K562 (cell line): ENCODE results near the gene AGO3. TPM values are rescaled to one million over a fixed set of nuclear protein-coding genes. Genes with fewer than 3 reads are reported as not detected.

Experiments
- ARHGAP35 ChIP-seq: fragments of 450-650 bp; IDR thresholded peaks from 2 replicates; pipeline ENCODE4 v1.6.1; 2018; ENCODE audit not compliant: partially characterized antibody
- ARID4B ChIP-seq: sonication (generic); formaldehyde crosslinking; IDR thresholded peaks from 2 replicates; pipeline ENCODE4 v1.8.0; 2022; ENCODE audit warnings: mild to moderate bottlenecking, missing genetic modification reagents
- ATF1 ChIP-seq, 2 experiments: fragments of 450-650 bp in 1 of 2; IDR thresholded peaks; 2 replicates each; pipeline ENCODE4 v1.6.1; 2016; ENCODE audit warnings: missing compliant biosample characterization in 1 of 2, missing genetic modification characterization in 1 of 2
- BHLHE40 ChIP-seq: IDR thresholded peaks from 2 replicates; pipeline ENCODE4 v1.6.1; 2011; ENCODE audit warnings: low read length, improper control_type of control experiment
- CHD2 ChIP-seq: IDR thresholded peaks from 2 replicates; pipeline ENCODE4 v1.6.1; 2011; ENCODE audit warnings: low read depth, low read length
- CTBP1 ChIP-seq: fragments of 450-650 bp; IDR thresholded peaks from 2 replicates; pipeline ENCODE4 v1.6.1; 2016; ENCODE audit warnings: borderline replicate concordance
- E2F5 ChIP-seq: sonication (generic); formaldehyde crosslinking; IDR thresholded peaks from 2 replicates; pipeline ENCODE4 v1.8.0; 2022; ENCODE audit warnings: mild to moderate bottlenecking, missing genetic modification reagents
- ESRRA ChIP-seq: fragments of 450-650 bp; IDR thresholded peaks from 2 replicates; pipeline ENCODE4 v1.6.1; 2014; ENCODE audit warnings: low read depth, mild to moderate bottlenecking, moderate library complexity, borderline replicate concordance
- FOXP1 ChIP-seq: sonication (generic); formaldehyde crosslinking; IDR thresholded peaks from 2 replicates; pipeline ENCODE4 v1.8.0; 2022; ENCODE audit warnings: mild to moderate bottlenecking, missing genetic modification reagents
- JUN ChIP-seq, 2 experiments: sonication (generic) in 1 of 2; formaldehyde crosslinking in 1 of 2; IDR thresholded peaks; 2 replicates each; pipeline versions ENCODE4 v1.6.1 to v1.8.0; 2012 to 2022; ENCODE audit warnings: borderline replicate concordance in 2 of 2, mild to moderate bottlenecking in 2 of 2, improper control_type of control experiment in 1 of 2, low read depth in 1 of 2, low read length in 1 of 2, missing genetic modification reagents in 1 of 2
- NR2C2 ChIP-seq, 2 experiments: fragments of 200-800 bp in 1 of 2; sonication (Bioruptor generic) in 1 of 2; sonication (generic) in 1 of 2; formaldehyde crosslinking in 1 of 2; IDR thresholded peaks; 2 replicates each; pipeline versions ENCODE4 v1.6.1 to v1.8.0; 2016 to 2022; ENCODE audit warnings: mild to moderate bottlenecking in 1 of 2, missing compliant biosample characterization in 1 of 2, missing genetic modification characterization in 1 of 2, missing genetic modification reagents in 1 of 2
- RB1 ChIP-seq: fragments of 450-650 bp; IDR thresholded peaks from 2 replicates; pipeline ENCODE4 v1.6.1; 2017; ENCODE audit warnings: low read depth, mild to moderate bottlenecking
- RFX5 ChIP-seq: IDR thresholded peaks from 2 replicates; pipeline ENCODE4 v1.6.1; 2011; ENCODE audit warnings: low read depth, mild to moderate bottlenecking, improper control_type of control experiment, low read length
- SRF ChIP-seq, 2 experiments: fragments of 250-450, 450-650 bp in 1 of 2; sonication (Bioruptor Pico) in 1 of 2; sonication (generic) in 1 of 2; formaldehyde crosslinking; IDR thresholded peaks; 2 replicates each; pipeline versions ENCODE4 v1.5.0 to v1.5.1; 2020 to 2022; ENCODE audit warnings: mild to moderate bottlenecking in 1 of 2, missing genetic modification reagents in 1 of 2
- ZBTB2 ChIP-seq: fragments of 450-650 bp; IDR thresholded peaks from 2 replicates; pipeline ENCODE4 v1.6.1; 2016; ENCODE audit warnings: antibody characterized with exemption
- ZFP91 ChIP-seq: sonication (generic); formaldehyde crosslinking; IDR thresholded peaks from 2 replicates; pipeline ENCODE4 v1.8.0; 2022; ENCODE audit warnings: mild to moderate bottlenecking, missing genetic modification reagents
- ZNF282 ChIP-seq: sonication (generic); formaldehyde crosslinking; IDR thresholded peaks from 2 replicates; pipeline ENCODE4 v1.8.1; 2023; ENCODE audit warnings: missing genetic modification reagents
- ZNF695 ChIP-seq: fragments of 450-650 bp; formaldehyde crosslinking; IDR thresholded peaks from 2 replicates; pipeline ENCODE4 v1.4.0; 2020; ENCODE audit warnings: mild to moderate bottlenecking, moderate library complexity
- polyA plus RNA-seq, 8 experiments: library from polyadenylated mRNA; depleted of rRNA in 4 of 8; stranded (reverse) in 5 of 8; unstranded in 3 of 8; fragments of >200 nt; fragmentation: Nextera tagmentation in 2 of 8; fragmentation: Illumina TruSeq in 1 of 8; extraction: Ambion mirVana in 2 of 8; extraction: Trizol in 1 of 8; gene quantifications; 2 replicates each; pipeline versions ENCODE4 v1.2.1 to v1.2.3, GENCODE V29; 2011 to 2014; ENCODE audit warnings: inconsistent platforms in 1 of 8, missing spikeins in 1 of 8
- total RNA-seq, 7 experiments: library from RNA; depleted of rRNA in 6 of 7; stranded (reverse); fragments of >200 nt in 6 of 7; fragmentation: Illumina TruSeq in 2 of 7; extraction: Trizol in 2 of 7; gene quantifications; 2 replicates each; pipeline versions ENCODE4 v1.2.1 to v1.2.3, GENCODE V29; 2011 to 2021; ENCODE audit warnings: low replicate concordance in 1 of 7

The AGO3 gene
- total and polyA plus RNA-seq, 9 of the 15 experiments (the other 6 are each of a cell fraction or from before 2014, with no cell fraction given) = 4.5 to 41.5 (median 22.7) TPM

GRCh38 chr1:36099681-36100341 lies 168.9 kb downstream of the AGO3 start (continued):
- TF ChIP-seq E2F5 (CRISPR knock-in tag) = peak; percentile 90; the same call in 1 of the 2 replicates
- 0 out of 2 replicates have a peak, but pooled peaks have one; percentile 19 for TF ChIP-seq JUN (IDR thresholded peaks at IDR 0.05; ENCODE audit: borderline replicate concordance, low read depth, low read length)
- no peak for TF ChIP-seq JUN (CRISPR knock-in tag; IDR thresholded peaks at IDR 0.05; ENCODE audit: borderline replicate concordance)
- TF ChIP-seq ZBTB2 = peak; percentile 43; the same call in 1 of the 2 replicates
- peak; percentile 32; the same call in 1 of the 2 replicates for TF ChIP-seq ZNF282
- TF ChIP-seq ZFP91 (CRISPR knock-in tag) = peak; percentile 71; the same call in 1 of the 2 replicates
- peak; percentile 6 for TF ChIP-seq ARHGAP35
- TF ChIP-seq SRF (CRISPR knock-in tag; IDR thresholded peaks at IDR 0.05) = peak in 1 of 2 experiments; percentile 21; a peak in 1 of 4 replicates
- TF ChIP-seq CHD2 = no peak
- peak; percentile 88 for TF ChIP-seq CTBP1
- no peak for TF ChIP-seq ATF1 (CRISPR knock-in tag; IDR thresholded peaks at IDR 0.05)
- peak; percentile 45; the same call in 1 of the 2 replicates for TF ChIP-seq ATF1 (tag; IDR thresholded peaks at IDR 0.05)
- no peak for TF ChIP-seq ZNF695 (CRISPR knock-in tag)
- peak; percentile 71 for TF ChIP-seq ARID4B (CRISPR knock-in tag)
- no peak for TF ChIP-seq RFX5
- peak; percentile 31; the same call in 1 of the 2 replicates for TF ChIP-seq ESRRA
- peak; percentile 34 for TF ChIP-seq BHLHE40
- peak; percentile 65; the same call in 1 of the 2 replicates for TF ChIP-seq NR2C2 (CRISPR knock-in tag; IDR thresholded peaks at IDR 0.05)
- peak; percentile 57; the same call in 1 of the 2 replicates for TF ChIP-seq NR2C2 (tag; IDR thresholded peaks at IDR 0.05)
- TF ChIP-seq FOXP1 (CRISPR knock-in tag) = peak; percentile 57; the same call in 1 of the 2 replicates
- peak; percentile 47 for TF ChIP-seq RB1
